VCaP (cell line): ENCODE measurements around the gene FCMR.

Source experiments
- H3K27ac ChIP-seq: fragments of 450-650 bp; 2 replicates; pipeline ENCODE4 v1.5.1; 2017
- CTCF ChIP-seq: fragments of 450-650 bp; conservative IDR thresholded peaks from 2 replicates; pipeline ENCODE4 v1.5.1; 2017; ENCODE audit warnings: mild to moderate bottlenecking, moderate library complexity

FCMR gene

DNA sequence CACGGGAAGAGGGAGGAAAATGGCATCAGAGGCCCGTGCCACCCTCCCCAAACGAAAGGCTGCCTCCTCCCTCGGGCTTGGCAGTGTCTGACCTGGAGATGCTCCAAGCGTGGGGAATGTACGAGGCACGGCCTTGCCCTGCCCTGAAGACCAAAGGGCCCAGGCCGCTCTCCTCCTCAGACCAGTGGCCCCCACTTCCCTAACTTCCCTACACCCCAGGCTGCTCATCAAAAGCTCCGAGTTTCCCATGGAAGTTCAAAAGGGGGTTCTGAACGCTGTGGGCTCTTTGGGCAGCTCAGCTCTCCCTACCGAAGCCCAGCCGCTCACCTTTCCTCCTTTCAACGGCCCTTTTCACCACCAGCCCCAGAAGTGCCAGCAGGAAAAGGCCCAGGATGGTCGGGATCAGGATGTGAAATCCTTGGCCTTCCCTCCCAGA, 11.8 kb downstream of the FCMR start:
- peak overlapping the region; percentile 85 for H3K27ac ChIP-seq
- TF ChIP-seq CTCF: 0 out of 2 replicates have a peak, but pooled peaks have one; percentile 1

DNA sequence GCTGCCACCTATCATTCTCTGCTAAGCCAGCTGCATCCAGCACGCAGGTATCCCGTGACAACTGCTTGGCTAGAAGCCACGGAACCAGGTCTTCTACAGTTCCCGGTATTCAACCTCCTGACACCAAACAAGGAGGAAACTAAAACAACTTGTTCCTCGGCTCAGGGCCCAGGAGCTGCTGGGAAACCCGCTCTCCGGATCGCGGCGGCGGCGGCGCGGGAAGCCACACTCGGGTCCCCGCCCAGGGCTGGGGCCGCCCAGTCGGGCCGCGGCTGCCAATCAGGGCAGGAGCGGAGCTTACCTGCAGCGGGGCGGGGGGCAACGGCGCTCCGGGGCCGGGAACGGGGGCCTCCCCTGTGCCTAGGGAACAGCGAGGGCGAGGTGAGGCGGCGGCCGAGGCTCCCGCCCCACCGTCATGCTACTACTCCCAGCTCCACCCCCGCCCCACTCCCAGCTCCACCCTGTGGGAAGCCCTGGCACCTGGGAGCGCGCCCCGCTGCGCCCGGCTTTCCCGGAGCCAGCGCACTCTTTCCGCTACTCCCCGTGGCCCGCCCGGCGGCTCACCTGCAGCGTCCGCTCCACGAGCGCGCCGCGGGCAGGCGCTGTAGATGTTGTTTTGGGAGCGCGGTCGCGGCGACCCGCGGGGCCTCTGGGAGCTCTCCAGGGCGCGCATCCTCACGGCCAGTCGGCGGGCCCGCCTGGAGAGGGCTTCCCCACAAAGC, 12.4 kb downstream of the FCMR start:
- peak overlapping the region; percentile 85 for H3K27ac ChIP-seq
- TF ChIP-seq CTCF: 0 out of 2 replicates have a peak, but pooled peaks have one; percentile 10

DNA sequence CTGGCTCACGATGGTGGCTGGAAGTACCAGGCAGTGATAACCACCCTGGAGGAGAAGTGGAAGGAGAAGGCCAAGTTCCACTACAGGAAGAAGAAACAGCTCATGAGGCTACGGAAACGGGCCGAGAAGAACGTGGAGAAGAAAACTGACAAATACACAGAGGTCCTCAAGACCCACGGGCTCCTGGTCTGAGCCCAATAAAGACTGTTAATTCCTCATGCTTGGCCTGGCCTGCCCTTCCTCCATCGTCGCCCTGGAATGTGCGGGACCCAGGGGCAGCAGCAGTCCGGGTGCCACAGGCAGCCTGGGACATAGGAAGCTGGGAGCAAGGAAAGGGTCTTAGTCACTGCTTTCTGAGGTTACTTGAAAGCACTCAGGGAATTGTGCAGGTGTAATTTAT, 13.7 kb downstream of the FCMR start:
- no peak for TF ChIP-seq CTCF
- H3K27ac ChIP-seq: peak overlapping the region; percentile 85

DNA sequence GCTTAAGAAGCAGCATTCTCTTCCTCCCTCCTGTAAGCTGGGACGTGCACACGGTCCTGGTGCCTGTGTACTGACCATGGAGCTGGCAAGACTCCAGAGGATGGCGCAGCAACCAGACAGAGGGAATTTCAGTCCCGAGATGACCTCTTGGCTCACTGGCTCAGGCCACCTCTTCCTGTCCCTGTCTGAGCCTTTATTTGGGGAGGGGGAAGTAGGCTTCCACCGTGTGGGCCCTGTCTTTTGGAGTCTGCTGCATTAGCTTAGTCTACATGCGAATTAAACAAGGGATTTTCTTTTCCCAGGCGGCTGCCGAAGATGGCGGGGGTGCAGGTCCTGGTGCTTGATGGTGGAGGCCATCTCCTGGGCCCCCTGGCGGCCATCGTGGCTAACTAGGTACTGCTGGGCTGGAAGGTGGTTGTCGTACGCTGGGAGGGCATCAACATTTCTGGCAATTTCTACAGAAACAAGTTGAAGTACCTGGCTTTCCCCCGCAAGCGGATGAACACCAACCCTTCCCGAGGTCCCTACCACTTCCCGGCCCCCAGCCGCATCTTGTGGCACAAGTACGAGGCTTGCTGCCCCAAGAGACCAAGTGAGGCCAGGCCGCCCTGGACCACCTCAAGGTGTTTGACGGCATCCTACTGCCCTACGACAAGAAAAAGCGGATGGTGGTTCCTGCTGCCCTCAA, 14.3 kb downstream of the FCMR start:
- peak; percentile 46 for TF ChIP-seq CTCF
- H3K27ac ChIP-seq: no peak overlapping the region; the same call in 1 of the 2 replicates

- H3K27ac ChIP-seq: no peak overlapping the region
- no peak for TF ChIP-seq CTCF
Observed at GRCh38 chr1:206905295-206906164, 16.2 kb downstream of the FCMR start.

DNA sequence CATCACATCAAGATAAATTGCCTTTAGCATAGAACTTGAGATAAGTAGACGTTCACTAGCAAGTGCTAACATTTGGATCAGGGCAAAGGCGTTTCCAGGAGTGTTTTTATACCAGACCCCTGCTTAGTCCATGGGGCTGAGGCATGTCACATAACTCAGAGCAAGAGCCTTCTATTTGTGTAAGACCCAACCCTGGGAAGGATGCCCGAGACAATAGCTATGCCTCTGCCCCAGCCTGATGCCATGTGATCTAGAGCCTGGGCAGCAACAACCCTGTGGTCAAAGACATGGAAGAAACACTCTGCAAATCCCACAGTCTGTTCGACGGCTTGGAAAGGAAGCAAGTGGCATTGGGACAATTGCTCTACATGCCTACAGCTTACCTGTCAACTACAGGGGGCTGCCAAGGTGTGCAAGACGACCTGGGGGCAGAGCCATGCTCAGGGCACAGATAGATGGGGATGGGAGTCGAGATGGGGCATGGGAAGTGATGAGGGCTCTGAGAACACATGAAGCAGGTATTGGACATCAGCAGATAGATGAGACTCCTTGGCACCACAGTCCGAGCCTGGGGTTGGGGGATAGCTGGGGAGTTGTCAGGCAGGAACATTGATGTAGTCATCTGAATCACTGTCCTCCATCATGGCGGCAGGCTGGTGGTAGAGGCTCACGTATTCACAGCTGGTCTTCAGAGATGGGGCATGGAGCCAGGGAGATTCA, 17.2 kb downstream of the FCMR start:
- TF ChIP-seq CTCF: no peak
- no peak overlapping the region for H3K27ac ChIP-seq
